Mesendoderm (in vitro differentiated cells): Measurements from ENCODE around the gene TBX1.

Source experiments
- DNase-seq: peaks from one replicate; pipeline ENCODE4 v3.0.0; 2013
- H2AK5ac ChIP-seq: 2 replicates; pipeline ENCODE4 v1.6.1; 2013; ENCODE audit warnings: low read length, inconsistent platforms
- H2BK120ac ChIP-seq: 2 replicates; pipeline ENCODE4 v1.6.1; 2013; ENCODE audit warnings: low read depth, mild to moderate bottlenecking, low read length, moderate library complexity, mixed read lengths
- H2BK15ac ChIP-seq: replicated peaks from 2 replicates; pipeline ENCODE4 v1.6.1; 2013; ENCODE audit warnings: low read depth, mild to moderate bottlenecking, moderate library complexity
- H2BK5ac ChIP-seq: 2 replicates; pipeline ENCODE4 v1.6.1; 2013; ENCODE audit warnings: low read length, inconsistent platforms
- H3K18ac ChIP-seq: 2 replicates; pipeline ENCODE4 v1.6.1; 2013; ENCODE audit warnings: mild to moderate bottlenecking, low read length, mixed read lengths
- H3K23ac ChIP-seq: one replicate; pipeline ENCODE4 v1.6.1; 2013; ENCODE audit warnings: low read length
- H3K27ac ChIP-seq: 2 replicates; pipeline ENCODE4 v1.5.1; 2013; ENCODE audit warnings: low read depth, mild to moderate bottlenecking, inconsistent platforms, low read length, moderate library complexity
- H3K27me3 ChIP-seq: 2 replicates; pipeline ENCODE4 v1.6.1; 2013; ENCODE audit warnings: low read length, control low read depth, mild to moderate bottlenecking, inconsistent platforms; ENCODE audit not compliant: insufficient read depth, poor library complexity
- H3K36me3 ChIP-seq: 2 replicates; pipeline ENCODE4 v1.6.1; 2013; ENCODE audit warnings: low read length, inconsistent platforms; ENCODE audit not compliant: control insufficient read depth, insufficient read depth
- H3K4ac ChIP-seq: one replicate; pipeline ENCODE4 v1.6.1; 2013; ENCODE audit warnings: low read depth, mild to moderate bottlenecking, low read length, moderate library complexity
- H3K4me1 ChIP-seq: 2 replicates; pipeline ENCODE4 v1.6.1; 2013; ENCODE audit warnings: low read depth, low read length, inconsistent platforms; ENCODE audit not compliant: control insufficient read depth
- H3K4me2 ChIP-seq: 2 replicates; pipeline ENCODE4 v1.6.1; 2013; ENCODE audit warnings: low read length
- H3K4me3 ChIP-seq: 2 replicates; pipeline ENCODE4 v1.5.1; 2013; ENCODE audit warnings: mild to moderate bottlenecking, low read length
- H3K56ac ChIP-seq: one replicate; pipeline ENCODE4 v1.6.1; 2013; ENCODE audit warnings: low read length
- H3K79me1 ChIP-seq: 2 replicates; pipeline ENCODE4 v1.6.1; 2013; ENCODE audit warnings: low read length, inconsistent platforms
- H3K79me2 ChIP-seq: 2 replicates; pipeline ENCODE4 v1.6.1; 2013; ENCODE audit warnings: mild to moderate bottlenecking, low read length; ENCODE audit not compliant: control insufficient read depth, insufficient read depth
- H3K9ac ChIP-seq: 2 replicates; pipeline ENCODE4 v1.6.1; 2013; ENCODE audit warnings: low read length, inconsistent platforms
- H4K5ac ChIP-seq: one replicate; pipeline ENCODE4 v1.6.1; 2013; ENCODE audit warnings: low read length
- H4K8ac ChIP-seq: one replicate; pipeline ENCODE4 v1.6.1; 2013; ENCODE audit warnings: low read depth, mild to moderate bottlenecking, control low read depth, low read length, moderate library complexity
- WGBS: extraction: QIAGEN DNeasy Blood & Tissue Kit; methylation state at CpG from one replicate; pipeline ENCODE4 v1.1.7; 2013; ENCODE audit warnings: low lambda C conversion rate, missing lambda C conversion rate; ENCODE audit not compliant: insufficient coverage; ENCODE audit errors: extremely low coverage; 5-methylcytosine and 5-hydroxymethylcytosine counted together

The TBX1 gene

DNA sequence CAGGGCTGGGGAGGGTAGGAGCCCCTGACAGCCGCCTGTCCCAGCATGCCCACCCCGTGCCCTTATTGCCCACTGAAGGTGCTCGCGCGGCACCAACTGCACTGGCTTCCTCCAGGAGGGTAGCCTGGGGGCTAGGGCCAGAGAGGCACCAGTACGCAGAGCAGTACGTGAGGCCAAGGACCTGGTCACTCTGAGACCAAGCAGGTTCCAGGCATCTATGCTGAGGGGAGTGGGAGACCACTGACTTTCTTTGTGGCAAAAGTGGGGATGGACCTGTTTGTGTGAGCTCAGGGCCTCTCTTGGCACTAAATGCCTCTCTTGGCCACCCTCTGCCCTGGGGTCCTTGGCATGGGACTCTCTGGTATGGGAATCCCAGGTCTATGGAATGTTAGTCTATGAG is 26.4 kb upstream of the TBX1 start:
- Histone ChIP-seq H2AK5ac (no peak overlapping the region), H3K36me3 (no peaks in the 10 kb centered on the region), H2BK120ac (no peak overlapping the region), H3K79me2 (no peaks in the 10 kb centered on the region), H3K27ac (no peak overlapping the region), H3K4me3 (no peak overlapping the region), H3K79me1 (no peaks in the 10 kb centered on the region), H3K18ac (no peak overlapping the region), H3K4me1 (no peaks in the 10 kb centered on the region), H3K23ac (no peak overlapping the region), H2BK15ac (no peak overlapping the region), H3K4me2 (no peak overlapping the region), H3K9ac (no peak overlapping the region), H3K56ac (no peak overlapping the region), H3K27me3 (no peaks in the 10 kb centered on the region), H4K5ac (no peak overlapping the region), H3K4ac (no peak overlapping the region), H4K8ac (no peak overlapping the region), H2BK5ac (no peak overlapping the region)
- DNase-seq: no peak
- no CpG with 5 or more reads among the region's 7 CpGs for WGBS

DNA sequence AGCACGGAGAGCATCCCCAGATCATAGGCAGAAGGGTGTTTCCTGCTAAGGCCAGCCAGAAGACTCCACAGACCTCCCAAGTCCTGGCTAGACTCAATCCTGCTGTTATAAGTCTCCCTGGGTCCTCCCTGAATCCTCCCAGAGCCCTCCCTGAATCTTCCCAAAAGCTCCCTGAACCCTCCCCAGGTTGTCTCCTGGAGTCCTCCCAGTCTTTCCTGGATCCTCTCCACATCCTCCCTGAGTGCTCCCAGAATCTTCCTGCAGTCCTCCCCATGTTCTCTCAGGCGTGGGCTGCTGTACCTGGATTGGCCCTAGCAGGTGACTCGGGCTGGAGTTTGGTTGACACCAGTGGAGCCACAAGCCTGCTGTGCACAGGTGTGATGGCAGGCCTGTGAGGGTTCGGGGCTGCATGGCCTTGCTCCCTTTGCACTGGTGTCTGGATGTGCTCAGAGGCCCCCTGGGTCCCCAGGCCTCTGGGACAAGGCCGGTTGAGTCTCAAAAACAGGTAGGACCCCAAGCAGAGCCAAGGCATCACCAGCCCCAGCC is 25.7 kb upstream of the TBX1 start:
- no peaks in the 10 kb centered on the region for H3K36me3 ChIP-seq
- H3K56ac ChIP-seq: no peak overlapping the region
- no peak overlapping the region for H2AK5ac ChIP-seq
- H3K27me3 ChIP-seq: no peaks in the 10 kb centered on the region
- H3K79me1 ChIP-seq: no peaks in the 10 kb centered on the region
- H2BK5ac ChIP-seq: no peak overlapping the region
- H4K8ac ChIP-seq: no peak overlapping the region
- no peak overlapping the region for H3K4me2 ChIP-seq
- no peak overlapping the region for H2BK120ac ChIP-seq
- no peak overlapping the region for H2BK15ac ChIP-seq
- H3K4ac ChIP-seq: no peak overlapping the region
- no peak overlapping the region for H4K5ac ChIP-seq
- DNase-seq: no peak
- no CpG with 5 or more reads among the region's 5 CpGs for WGBS
- no peak overlapping the region for H3K23ac ChIP-seq
- no peak overlapping the region for H3K27ac ChIP-seq
- H3K4me3 ChIP-seq: no peak overlapping the region
- H3K18ac ChIP-seq: no peak overlapping the region
- H3K4me1 ChIP-seq: no peaks in the 10 kb centered on the region
- no peak overlapping the region for H3K9ac ChIP-seq
- no peaks in the 10 kb centered on the region for H3K79me2 ChIP-seq

DNA sequence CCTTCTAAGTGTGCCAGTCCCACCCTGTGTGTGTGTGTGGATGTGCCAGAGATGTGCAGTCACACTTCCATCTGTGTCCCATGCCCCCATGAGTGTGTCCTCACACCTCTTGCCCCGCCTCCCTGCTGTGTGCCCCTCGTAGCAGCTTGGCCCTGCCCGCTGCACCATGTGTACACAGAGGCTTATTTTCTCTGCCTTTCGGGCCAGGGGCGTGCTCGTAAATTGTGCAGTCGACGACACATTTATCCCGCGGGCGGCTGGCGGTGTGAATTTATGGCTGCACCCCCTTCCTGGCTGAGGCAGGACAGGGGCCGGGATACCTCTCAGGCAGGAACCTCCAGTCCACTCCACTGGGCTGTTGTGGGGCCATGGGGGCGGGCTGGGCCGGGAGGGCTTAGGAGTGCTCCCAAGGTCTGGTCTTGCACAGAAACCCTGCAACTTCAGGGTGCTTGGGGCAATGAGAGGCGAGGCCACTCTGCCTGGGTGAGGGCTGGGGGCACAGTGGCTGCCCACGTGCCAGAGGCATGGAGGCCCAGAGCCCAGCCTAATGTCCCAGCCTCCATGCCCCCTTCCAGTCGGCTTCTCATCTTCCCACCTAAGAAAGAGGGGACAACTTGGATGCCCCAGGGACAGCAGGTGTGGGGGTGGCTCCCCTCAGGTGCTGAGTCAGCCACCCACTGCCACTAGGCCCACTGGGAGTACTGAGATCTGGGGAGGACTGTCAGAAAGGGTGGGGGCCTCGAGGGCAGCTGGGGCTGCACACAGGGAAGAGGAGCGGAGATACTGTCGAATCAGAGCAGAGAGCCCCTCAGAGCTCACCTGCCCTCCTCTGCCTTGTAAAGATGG is 24.7 kb upstream of the TBX1 start:
- no peaks in the 10 kb centered on the region for H3K36me3 ChIP-seq
- H2BK120ac ChIP-seq: no peak overlapping the region
- no peak overlapping the region for H3K18ac ChIP-seq
- H3K79me1 ChIP-seq: no peaks in the 10 kb centered on the region
- H2BK5ac ChIP-seq: no peak overlapping the region
- DNase-seq: no peak
- no peak overlapping the region for H4K5ac ChIP-seq
- no peak overlapping the region for H4K8ac ChIP-seq
- no peak overlapping the region for H2BK15ac ChIP-seq
- H3K9ac ChIP-seq: no peak overlapping the region
- no peaks in the 10 kb centered on the region for H3K79me2 ChIP-seq
- no peak overlapping the region for H3K56ac ChIP-seq
- H3K27ac ChIP-seq: no peak overlapping the region
- no peak overlapping the region for H3K23ac ChIP-seq
- no peaks in the 10 kb centered on the region for H3K4me1 ChIP-seq
- WGBS: no CpG with 5 or more reads among the region's 21 CpGs
- no peak overlapping the region for H3K4ac ChIP-seq
- H3K4me3 ChIP-seq: no peak overlapping the region
- no peak overlapping the region for H2AK5ac ChIP-seq
- no peak overlapping the region for H3K4me2 ChIP-seq
- no peaks in the 10 kb centered on the region for H3K27me3 ChIP-seq

DNA sequence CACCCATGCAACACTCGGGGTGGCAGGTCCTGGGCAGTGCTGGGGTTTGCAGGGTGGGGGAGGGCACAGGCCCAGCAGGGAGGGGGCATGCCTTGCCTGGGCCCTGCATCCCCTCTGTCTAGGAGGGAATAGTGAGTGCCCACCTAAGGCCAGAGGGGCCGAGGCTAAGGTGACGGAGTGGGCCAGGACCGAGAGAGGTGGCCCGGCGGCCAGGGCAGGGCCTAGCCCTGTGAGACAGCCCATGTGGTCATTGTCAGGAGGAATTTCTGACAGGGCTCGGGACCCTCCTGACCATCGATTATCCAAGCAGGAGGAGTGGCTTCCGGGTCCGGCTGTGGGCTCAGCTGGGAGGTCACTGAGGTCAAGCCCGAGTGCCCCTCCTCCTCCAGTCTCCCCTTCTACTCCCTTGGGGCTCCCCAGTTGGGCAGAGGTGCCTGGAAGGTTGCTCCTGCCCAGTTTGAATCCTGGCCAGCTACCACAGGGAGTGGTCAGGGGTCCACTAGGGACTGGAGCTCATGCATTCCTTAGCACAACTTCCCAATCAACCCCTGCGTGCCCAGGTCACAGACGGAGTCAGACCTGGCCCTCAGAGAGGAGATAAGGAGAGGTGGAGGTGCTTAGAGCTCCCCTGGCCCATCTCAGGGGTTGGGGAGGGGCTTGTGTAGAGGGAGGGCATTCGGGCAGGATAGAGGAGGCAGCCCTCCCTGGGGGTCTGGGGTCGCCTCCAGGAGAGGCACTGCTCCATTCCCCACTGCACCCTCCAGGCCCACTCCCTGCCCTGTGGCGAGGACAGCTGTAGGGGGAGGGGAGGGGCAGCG is 22.5 kb upstream of the TBX1 start:
- Histone ChIP-seq H3K27ac (no peak overlapping the region), H4K8ac (no peak overlapping the region), H2BK15ac (no peak overlapping the region), H2BK120ac (no peak overlapping the region), H3K4ac (no peak overlapping the region), H3K4me1 (no peaks in the 10 kb centered on the region), H3K79me2 (no peaks in the 10 kb centered on the region), H2BK5ac (no peak overlapping the region), H2AK5ac (no peak overlapping the region), H3K56ac (no peak overlapping the region), H4K5ac (no peak overlapping the region), H3K9ac (no peak overlapping the region), H3K18ac (no peak overlapping the region), H3K4me2 (no peak overlapping the region), H3K4me3 (no peak overlapping the region), H3K79me1 (no peaks in the 10 kb centered on the region), H3K36me3 (no peaks in the 10 kb centered on the region), H3K23ac (no peak overlapping the region), H3K27me3 (no peaks in the 10 kb centered on the region)
- no peak for DNase-seq
- WGBS: no CpG with 5 or more reads among the region's 17 CpGs

DNA sequence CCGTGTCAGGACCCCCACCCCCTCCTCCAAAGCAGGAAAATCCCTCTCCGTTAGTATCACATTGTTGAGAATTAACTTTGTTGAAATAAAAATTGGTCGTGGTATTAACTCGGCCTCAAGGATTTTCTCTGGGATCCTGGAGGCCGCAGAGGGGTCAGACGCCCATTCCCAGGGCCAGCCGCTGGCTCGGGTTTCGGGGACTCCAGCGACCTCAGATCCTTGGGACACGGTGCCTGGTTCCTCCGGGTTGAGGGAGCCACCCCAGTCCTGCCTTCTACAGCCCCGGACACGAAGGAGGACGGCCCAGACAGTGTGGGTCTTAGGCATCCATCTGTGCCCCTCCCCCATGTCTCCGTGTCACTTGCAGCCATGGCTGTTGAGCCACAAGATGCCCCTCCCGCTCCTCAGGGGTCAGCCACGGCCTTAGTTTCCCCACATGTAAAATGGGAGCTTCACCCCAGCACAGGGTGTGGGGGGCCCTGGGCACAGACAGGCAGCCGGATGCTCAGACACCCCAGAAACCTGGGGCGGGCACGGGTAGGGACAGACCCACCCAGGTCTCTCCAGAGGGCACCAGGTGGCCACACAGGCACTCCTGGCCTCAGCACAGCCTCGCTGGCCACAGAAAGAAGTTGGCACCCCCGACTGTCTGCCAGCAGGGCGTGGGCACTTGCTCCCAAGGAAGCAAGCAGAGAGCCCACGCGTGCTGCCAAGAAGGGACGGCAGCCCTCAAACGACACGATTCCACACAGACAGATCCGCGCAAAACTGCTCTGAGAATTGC is 21.7 kb upstream of the TBX1 start:
- H3K56ac ChIP-seq: peak overlapping the region; percentile 49
- no peaks in the 10 kb centered on the region for H3K27me3 ChIP-seq
- H3K4me2 ChIP-seq: no peak overlapping the region
- H2BK5ac ChIP-seq: no peak overlapping the region
- no peak overlapping the region for H3K9ac ChIP-seq
- WGBS: no CpG with 5 or more reads among the region's 31 CpGs
- H3K18ac ChIP-seq: no peak overlapping the region
- no peak overlapping the region for H3K27ac ChIP-seq
- H3K23ac ChIP-seq: no peak overlapping the region
- no peaks in the 10 kb centered on the region for H3K79me2 ChIP-seq
- no peak overlapping the region for H3K4me3 ChIP-seq
- H2BK120ac ChIP-seq: no peak overlapping the region
- H4K8ac ChIP-seq: no peak overlapping the region
- no peaks in the 10 kb centered on the region for H3K4me1 ChIP-seq
- H2AK5ac ChIP-seq: no peak overlapping the region
- H2BK15ac ChIP-seq: no peak overlapping the region
- no peaks in the 10 kb centered on the region for H3K79me1 ChIP-seq
- no peak for DNase-seq
- no peak overlapping the region for H4K5ac ChIP-seq
- no peaks in the 10 kb centered on the region for H3K36me3 ChIP-seq
- no peak overlapping the region for H3K4ac ChIP-seq
